SIG-M5 treated with dmso at 0.1 percent for 504 hours (cell line): Measurements from ENCODE around the gene ATF5.
"Not testable (repeated sequence)": the region's sequence is repeated elsewhere in the genome, so short reads cannot be mapped to it uniquely, and the experiment has no call there.

Source experiments
- DNase-seq: peaks from one replicate; lab custom pipeline; 2025; ENCODE audit not compliant: unreplicated experiment; lab: John Stamatoyannopoulos, UW

The ATF5 gene

DNA sequence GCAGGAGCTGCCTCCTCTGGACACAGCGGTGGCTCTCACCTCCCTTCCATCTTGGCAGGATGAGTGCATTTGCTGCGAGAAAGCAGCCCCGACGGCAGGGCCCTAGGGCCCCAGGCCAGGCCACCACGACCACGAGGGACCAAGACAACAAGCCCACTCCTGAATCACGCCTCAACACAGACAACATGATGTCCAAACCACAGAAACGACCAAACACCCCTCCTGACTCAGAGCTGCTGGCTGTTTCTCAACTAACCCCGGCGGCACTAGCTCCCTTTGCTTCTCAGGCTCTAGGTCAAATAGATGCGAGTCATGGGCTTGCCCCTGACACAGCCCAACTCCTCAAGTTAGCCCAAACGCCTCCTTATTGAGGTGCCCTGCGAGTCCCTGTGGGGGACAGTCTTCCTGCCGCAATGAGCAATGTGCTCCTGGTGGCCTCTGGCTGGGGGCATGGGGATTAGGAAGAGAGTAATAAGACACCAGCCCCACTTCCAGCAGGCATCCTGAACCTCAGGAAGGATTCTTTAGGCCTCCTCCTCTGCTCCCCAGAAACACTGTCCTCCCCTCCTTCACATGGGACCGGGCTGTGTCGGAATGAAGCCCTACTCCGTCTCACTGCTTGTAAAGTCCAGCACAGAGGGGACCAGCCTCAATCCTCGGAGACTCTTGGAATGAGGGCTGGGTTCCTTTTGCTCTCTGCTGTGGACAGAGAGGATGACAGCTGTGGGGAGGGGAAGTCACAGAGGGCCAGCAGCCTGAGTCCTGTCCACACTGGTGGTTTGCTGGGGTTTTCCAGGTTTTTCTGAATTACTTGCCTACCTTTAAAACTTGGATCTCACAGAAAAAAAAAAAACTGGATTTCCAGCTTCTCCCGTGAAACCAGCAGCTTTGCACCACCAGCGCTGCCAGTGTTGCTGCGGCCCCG, 6.9 kb upstream of the ATF5 start:
- DNase-seq, result peak; percentile 28

DNA sequence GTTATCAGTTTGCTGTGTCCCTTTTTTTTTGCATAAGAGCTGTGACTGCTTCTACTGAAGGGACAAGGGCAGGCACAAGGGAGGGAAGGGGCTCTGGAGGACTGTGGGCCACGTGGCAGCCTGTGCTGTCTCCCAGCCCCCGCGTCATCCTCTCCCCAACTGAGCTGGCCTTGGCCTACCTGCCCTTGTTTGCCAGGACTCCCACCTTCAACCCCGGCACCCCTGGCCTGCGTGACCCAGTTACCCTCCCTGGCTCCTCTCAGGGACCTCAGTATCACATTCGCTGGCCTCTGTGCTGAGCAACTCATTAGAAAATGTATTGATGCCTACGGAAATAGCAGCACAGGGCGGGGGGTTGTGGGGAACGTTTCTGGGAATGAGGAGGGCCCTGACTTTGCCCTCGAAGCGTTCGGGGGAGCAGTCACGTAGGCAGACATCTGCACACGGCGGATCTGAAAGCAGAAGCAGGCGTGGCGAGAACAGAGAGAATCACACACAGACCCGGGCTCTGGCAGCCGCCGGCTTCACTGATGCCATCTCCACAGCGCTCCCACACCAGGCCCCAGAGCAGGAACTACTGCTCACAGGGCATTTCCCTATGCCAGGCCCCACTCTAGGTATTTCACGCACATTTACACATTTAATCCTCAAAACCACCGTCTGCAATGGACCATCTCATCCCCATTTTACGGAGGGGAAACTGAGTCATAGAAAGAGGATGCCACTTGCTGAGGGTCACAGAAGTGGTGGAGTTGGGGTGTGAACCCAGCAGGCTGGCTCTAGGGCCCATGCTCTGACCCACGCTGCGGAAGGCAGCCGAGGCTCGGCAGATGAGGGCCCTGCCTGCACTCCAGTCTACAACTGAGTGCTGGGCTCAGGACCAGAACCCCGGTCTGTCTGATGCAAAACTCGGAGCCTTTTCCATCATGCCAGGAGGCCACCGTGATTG, 5.7 kb upstream of the ATF5 start:
- DNase-seq, result peak; percentile 32

DNA sequence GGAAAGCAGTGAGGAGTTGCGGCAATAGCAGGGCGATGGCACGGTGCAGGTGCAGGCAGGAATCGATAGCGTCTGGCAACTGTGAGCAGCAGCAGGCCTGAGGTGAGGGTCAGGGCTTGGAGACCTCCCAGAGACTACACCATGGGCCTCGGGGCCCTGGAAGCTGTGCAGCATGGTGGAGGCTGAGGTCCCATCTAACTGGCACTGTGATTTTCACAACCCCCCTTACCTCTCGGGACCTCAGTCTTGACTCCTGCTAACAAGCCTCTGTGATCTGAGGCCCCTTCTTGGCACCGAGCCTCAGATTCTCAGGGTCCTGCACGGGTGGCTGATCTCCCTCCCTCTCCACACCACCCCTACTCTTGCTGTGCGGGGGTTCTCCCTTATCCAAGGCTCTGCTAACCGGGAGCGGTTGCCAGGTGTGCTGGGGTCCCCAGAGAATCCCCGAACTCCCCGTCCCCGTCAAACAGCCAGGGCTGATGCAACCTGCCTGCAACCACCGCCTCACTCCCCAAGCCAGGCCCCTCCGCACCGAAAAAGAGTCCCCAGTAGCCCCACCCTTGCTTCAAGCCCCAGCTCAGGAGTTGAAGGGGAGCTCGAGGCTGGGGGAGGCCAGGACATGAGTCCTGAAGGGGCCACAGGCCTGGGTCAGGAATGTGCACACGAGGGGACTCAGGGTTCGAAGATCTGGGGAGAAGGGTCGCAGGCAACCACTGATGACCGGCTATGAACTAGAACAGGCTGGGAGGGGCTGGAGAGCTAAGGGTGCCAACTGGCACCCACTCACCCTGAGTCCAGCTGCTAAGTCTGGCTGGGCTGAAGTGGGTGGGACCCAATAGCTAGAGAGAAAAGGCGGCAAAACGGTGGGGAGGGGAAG, 4.8 kb upstream of the ATF5 start:
- no peak for DNase-seq

DNA sequence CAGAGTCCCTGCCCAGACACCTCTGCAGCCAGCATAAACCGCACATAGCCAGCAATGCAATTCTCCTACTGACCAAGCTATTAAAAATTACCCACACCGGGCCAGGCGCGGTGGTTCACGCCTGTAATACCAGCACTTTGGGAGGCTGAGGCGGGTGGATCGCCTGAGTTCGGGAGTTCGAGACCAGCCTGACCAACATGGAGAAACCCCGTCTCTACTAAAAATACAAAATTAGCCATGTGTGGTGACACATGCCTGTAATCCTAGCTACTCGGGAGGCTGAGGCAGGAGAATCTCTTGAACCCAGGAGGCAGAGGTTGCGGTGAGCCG, 4.2 kb upstream of the ATF5 start:
- not testable (repeated sequence) for DNase-seq

DNA sequence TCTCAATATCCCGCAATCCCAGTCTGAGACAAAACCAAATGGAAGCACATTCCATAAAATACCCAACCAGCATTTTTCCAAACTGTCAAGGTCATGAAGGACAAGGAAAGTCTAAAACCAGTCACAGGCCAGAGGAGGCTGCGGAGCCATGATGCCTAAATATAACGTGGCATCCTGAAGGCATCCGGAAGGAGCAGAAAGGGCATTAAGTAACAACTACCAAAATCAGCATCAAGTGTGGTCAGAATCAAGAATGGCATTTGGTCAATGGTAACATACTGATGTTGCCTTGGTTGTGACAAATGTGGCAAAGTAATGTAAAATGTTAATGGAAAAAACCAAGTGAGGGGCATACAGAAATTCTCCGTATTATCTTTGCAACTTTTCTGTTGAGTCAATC, 3.5 kb upstream of the ATF5 start:
- DNase-seq, result no peak

DNA sequence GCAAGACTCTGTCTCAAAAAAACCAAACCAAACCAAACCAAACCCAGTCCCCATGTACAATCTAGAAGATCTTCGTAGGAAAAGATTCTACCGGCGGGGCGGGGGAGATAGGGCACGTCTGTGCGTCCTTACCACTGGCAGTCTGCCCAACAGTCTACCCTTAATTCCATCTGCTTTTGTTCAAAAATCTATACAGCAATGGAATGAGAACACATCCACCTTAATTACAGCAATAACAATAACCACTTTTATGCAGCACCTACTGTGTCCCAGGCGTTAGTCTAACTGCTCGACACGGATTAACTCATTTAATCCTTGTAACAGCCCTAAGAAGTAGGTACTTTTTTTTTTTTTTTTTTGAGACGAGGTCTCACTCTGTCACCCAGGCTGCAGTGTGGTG, 2.5 kb upstream of the ATF5 start:
- no peak for DNase-seq

DNA sequence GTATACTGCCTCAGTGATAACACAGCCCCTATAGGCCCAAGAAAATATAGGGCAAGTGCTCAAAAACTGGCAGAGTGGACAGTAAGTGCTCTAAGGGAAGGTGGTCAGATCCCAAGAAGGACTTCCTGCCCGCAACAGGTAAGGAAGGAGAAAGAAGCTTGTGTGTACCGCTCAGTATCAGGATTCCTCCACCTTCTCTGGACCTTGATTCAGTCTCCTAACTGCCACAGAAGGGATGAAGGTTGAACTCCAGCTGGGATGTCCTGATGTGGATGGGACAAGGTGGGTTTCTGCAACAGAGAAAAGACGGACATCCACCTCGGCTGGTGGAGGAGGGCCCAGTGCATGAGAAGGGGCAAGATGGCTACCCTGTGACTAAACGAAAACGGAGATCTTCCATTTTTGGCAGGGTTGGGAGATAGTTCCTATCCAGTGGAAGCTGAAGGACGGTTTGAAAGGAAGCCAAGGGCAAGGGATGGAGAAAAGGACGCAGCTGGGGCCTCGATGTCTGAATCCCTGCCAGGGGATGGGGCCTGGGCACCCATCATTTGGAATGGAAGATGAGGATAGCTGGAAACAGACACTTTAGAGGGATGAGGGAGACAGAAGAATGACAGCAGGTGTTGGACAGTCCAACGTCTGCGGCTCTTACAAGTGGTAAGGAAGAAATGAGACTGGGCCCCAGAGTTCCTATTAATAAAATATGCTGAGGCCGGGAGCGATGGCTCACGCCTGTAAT, 1.3 kb upstream of the ATF5 start:
- DNase-seq, result no peak

DNA sequence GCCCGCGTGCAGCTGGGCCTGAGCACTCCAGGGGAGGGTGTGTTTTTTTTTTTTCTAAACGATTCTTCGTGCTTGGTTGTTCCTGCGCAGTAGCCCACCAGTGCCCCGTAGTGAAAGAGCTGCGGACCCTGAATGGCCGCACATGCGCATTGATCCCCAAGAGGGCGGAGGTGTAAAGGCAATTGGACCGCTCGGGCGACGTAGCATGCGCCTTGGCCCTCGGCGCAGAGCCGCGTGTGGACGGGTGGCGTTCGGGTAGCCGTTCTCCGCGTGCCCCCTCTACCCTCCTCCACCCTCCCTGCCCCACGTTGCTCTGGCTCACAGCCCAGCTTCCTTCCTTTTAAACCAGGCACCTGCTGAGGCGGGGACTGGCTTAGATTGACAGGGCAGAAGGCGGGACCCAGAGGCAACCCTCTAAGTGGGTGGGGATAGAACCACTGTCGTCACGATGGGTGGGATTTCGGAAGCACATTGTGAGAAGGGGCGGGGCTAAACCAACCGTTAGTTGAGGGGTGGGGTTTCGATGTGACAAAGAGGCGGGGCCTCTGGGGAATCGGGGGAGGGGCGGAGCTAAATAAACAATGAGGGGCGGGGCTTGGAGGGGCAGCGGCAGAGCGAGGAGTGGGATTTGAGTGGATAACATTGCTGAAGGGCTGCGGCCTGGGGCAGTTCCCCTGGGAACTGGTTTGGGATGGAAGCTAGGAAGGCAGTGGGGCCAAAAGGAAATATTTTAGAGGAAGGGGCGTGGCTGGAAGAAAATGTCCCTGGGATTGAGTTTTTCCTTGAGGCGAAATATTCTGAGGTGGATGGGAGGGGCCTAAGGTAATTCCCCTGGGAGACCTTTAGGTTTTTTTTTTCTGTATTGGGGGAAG, 842 bp downstream of the ATF5 start:
- DNase-seq, result peak; percentile 93

DNA sequence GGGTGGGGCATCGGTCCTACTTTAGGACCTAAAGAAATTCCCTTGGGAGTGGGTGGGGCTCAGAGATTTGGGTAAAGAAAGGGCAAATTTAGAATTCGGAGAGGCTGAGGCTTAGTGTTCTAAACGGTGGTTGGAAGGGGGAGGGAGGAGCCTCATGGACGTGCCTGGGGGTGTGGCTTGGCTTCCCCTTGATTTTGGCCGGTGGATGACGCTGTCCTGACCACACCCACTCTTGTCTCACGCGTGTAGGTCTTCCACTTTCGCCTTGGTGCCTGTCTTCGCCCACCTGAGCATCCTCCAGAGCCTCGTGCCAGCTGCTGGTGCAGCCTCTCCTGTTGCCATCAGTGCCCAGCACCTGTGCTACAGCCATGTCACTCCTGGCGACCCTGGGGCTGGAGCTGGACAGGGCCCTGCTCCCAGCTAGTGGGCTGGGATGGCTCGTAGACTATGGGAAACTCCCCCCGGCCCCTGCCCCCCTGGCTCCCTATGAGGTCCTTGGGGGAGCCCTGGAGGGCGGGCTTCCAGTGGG, 1.5 kb downstream of the ATF5 start:
- no peak for DNase-seq

DNA sequence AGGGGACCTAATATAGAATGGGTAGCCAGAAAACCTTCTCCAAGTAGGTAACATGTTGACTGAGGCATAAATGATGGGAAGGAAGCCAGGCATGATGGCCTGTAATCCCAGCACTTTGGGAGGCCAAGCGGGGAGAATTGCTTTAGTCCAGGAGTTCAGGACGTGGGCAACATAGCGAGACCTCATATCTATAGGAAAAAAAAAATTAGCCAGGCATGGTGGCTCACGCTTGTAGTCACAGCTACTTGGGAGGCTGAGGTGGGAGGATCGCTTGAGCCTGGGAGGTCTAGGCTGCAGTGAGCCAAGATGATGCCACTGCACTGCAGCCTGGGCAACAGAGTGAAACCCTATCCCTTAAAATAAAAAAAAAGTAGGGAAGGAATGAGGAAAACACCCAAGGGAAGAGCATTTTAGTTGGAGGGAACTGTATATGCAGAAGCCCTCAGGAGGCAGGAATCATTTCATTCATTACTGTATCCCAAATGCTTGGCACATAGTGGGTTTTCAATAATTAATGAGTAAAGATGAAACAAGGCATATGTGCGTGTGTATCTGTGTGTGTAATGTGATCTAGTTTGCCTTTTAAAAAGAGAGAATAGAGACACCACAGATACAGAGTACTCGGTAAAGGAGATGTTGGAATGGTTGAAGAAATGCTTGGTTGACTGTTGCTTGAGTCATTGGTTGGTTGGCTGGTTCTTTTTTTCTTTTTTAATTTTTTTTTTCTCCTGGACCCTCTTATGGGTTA, 2.5 kb downstream of the ATF5 start:
- DNase-seq, result no peak

DNA sequence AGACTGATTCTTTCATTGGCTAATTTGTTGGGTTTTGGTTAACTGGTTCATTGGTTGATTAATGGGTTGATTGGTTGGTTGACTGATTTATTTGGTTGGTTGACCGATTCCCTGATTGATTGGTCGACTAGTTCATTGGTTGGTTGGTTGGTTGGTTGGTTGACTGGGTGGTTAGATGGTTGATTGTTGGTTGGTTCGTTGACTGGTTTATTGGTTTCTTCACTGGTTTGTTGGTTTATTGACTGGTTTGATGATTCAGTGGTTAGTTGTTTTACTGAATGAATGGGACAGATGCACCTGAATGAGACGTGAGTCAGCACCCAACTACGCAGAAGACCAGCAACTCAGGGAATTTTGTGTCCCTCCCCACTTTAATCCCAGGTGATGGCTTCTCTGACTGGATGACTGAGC, 3.0 kb downstream of the ATF5 start:
- DNase-seq, result no peak

DNA sequence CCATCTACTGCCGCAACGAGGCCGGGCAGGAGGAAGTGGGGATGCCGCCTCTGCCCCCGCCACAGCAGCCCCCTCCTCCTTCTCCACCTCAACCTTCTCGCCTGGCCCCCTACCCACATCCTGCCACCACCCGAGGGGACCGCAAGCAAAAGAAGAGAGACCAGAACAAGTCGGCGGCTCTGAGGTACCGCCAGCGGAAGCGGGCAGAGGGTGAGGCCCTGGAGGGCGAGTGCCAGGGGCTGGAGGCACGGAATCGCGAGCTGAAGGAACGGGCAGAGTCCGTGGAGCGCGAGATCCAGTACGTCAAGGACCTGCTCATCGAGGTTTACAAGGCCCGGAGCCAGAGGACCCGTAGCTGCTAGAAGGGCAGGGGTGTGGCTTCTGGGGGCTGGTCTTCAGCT, 3.7 kb downstream of the ATF5 start:
- no peak for DNase-seq

DNA sequence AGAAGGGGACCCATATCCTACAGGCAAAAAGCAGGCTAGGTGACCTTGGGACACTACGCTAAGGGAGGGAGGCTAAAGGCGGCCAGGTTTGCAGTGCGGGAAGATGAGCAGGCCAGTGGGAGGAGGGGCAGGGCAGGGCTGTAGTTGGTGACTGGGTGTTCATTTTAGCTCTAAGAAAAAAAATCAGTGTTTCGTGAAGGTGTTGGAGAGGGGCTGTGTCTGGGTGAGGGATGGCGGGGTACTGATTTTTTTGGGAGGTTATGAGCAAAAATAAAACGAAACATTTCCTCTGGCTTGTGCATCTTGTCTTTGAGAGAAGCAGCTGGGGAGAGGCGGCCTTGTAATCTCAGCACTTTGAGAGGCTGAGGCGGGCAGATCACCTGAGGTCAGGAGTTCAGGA, 4.6 kb downstream of the ATF5 start:
- DNase-seq, result no peak

DNA sequence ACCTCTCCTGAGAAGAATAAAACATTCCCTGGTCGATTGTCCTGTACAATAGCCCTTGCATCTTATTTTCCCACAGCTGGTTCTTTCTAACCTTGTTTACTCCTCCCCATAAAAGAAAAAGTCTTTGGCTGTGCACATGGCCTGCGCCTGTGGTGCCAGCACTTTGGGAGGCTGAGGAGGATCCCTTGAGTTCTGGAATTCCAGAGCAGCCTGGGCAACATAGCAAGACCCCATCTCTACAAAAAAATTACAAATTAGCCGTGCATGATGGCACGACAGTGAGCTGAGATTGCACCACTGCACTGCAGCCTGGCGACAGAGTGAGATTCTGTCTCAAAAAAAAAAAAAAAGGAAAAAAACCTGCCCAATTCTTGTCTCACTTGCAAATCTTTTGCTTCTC, 7.5 kb downstream of the ATF5 start:
- DNase-seq, result no peak

DNA sequence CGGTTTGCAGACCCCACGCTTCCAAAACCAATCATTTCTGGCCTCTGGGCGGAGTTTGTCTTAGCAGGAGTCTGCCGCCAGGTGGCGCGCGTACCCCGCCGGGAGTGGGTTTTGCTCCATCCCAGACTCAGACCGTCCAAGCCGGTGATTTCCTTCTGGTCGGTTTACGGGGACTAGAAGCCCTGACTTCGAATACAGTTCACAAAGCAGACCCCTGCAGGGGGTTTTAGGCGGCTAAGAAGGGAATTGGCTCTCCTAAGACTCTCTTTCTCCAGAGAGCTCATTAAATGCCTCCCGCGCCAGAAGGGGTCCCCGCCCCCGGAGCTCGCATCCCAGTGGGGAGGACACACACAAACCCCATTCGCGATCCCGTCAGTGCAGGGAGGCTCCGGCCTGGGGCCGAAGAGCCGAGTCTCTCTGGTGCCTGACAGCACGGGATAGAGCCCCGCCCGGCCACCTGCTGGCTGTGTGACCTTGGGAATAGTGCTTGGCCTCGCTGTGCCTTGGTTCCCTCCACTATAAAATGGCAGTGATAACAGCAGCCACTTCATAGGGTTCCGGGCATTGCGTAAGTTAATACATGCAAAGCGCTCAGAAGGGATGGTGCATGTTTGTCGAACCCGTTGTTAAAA, 8.9 kb downstream of the ATF5 start:
- DNase-seq, result peak; percentile 40

DNA sequence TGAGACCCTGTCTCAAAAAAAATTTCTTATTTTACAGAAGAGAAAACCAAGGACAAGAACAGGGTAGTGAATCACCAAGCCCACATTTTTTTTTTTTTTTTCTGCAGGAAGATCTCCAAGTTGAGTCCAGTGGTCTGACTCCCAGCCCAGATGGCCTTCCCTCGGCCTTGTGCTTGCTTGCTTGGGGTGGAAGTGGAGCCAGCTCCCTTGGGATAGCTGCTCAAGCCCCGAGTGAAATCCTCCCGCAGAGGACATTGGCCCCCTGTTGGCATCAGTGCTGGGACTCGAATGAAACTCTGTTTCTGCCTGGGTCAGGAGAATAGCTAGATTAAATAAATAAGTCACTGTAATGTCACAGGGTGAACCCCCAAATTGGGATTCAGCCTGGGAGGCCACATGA, 9.7 kb downstream of the ATF5 start:
- DNase-seq, result no peak

DNA sequence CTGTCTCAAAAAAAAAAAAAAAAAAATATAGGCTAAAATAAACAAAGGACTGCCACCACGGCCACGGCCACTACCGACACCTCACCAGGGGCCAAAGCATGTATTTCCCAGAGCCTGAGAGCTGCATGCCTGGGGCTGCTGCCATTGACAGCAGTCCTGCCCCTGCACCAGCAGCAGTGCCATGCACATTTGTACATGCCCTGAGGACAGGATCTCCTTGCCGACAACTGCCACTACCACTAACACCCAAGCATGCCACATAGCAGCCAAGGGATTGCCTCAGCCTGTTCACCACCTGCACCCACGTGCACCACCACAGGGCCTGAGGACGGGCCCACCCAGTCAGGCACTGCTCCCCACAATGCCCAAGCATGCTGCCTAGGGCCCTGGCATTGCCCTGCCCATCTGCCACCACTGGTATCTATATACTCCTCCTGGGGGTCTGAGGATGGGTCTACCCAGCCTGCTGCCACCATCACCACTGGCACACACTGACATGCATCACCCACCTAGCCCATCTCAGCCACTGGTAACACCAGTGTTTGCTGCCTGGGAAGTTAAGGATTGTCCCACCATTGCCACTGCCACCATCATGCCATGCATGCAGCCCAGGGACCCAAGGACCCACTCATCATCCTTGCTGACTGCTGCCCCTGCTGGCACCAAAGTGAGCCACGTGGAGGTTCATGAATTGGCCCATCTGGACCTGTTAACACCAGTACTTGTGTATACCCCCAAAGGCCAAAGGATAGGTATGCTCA, 10.9 kb downstream of the ATF5 start:
- no peak for DNase-seq

DNA sequence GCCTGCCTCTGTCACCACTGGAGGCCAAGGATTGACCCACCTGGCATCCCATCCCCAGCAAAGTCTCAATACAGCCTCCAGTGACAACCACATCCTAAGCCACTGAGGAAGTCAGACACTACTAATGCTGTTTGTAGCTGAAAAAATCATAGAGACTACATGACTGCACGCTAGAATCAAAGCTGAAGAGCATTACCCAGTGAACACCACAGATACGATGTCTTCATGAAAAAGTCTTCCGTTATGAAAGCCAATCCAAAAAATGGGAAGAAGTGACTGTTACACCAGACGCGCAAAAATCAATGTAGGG, 11.4 kb downstream of the ATF5 start:
- DNase-seq, result no peak
